ENCODE measurements around the gene PLOD1. TPM values are rescaled to one million over a fixed set of nuclear protein-coding genes. Genes with fewer than 3 reads are reported as not detected.

PLOD1 gene
- total RNA-seq, 2 donors from 2014 or later: 18.1 to 36.1 TPM

Other genes with a start within 250 kb of the PLOD1 start
- under 1 TPM; 0.04 to 0.13 TPM for gene DRAXIN, start 243.0 kb upstream of the PLOD1 start, total RNA-seq
- gene AGTRAP, start 198.6 kb upstream of the PLOD1 start, total RNA-seq: 10 to 100 TPM in 1 of 2 donors, 1 to 10 TPM in 1; 7.5 to 14.3 TPM
- gene C1orf167, start 172.5 kb upstream of the PLOD1 start, total RNA-seq: not detected
- gene MTHFR, start 128.8 kb upstream of the PLOD1 start, total RNA-seq: 10 to 100 TPM; 13.3 to 16.2 TPM
- gene CLCN6, start 128.5 kb upstream of the PLOD1 start, total RNA-seq: 10 to 100 TPM; 11.3 to 18.2 TPM
- not detected for gene NPPA, start 86.9 kb upstream of the PLOD1 start, total RNA-seq
- not detected for gene NPPB, start 75.8 kb upstream of the PLOD1 start, total RNA-seq
- gene KIAA2013, start 8.3 kb upstream of the PLOD1 start, total RNA-seq: 10 to 100 TPM; 15.6 to 32.2 TPM
- 10 to 100 TPM; 46.5 to 70.1 TPM for gene MFN2, start 45.7 kb downstream of the PLOD1 start, total RNA-seq
- gene MIIP, start 84.8 kb downstream of the PLOD1 start, total RNA-seq: 100 to 1,000 TPM in 1 of 2 donors, 10 to 100 TPM in 1; 51.1 to 115 TPM
- gene TNFRSF8, start 128.6 kb downstream of the PLOD1 start, total RNA-seq: 100 to 1,000 TPM in 1 of 2 donors, 10 to 100 TPM in 1; 35.3 to 216 TPM
- 100 to 1,000 TPM; 291 to 379 TPM for gene TNFRSF1B, start 232.3 kb downstream of the PLOD1 start, total RNA-seq

Data from activated T-helper 17 cell treated with anti-CD3 and anti-CD28 coated beads, Interleukin-2, amount 50 U/mL, for 72 hours (primary cell).